ENCODE results near the gene COX11.

COX11 gene

DNA sequence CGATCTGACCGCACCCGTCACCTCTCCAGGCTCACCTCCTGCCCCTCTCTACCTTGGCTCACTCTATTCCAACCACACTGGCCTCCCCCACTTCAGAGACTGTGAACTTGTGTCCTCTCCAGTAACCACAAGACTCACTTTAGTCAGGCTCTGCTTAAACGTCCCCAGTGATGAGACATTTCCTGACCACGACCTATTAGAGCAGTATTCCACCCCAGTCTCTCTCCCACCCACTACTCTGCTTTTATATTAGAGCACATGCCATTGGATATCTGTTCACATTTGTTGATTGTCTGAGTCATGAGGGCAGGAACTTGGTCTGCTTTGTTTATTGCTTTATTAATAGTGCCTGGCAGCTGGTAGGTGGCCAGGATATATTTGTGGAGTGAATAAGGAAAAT is 20.1 kb downstream of the COX11 start:
- no peak overlapping the region for H3K18ac ChIP-seq (ENCODE audit: low read length)
- no peak overlapping the region for H2BK120ac ChIP-seq (ENCODE audit: insufficient read depth, low read length, poor library complexity)
- no peaks in the 10 kb centered on the region for H3K9me3 ChIP-seq (ENCODE audit: insufficient read depth, low read depth, low read length)
- no peak overlapping the region for H2AFZ ChIP-seq (ENCODE audit: insufficient read depth, low read length, poor library complexity)
- no peak overlapping the region for H4K12ac ChIP-seq (ENCODE audit: low read depth, low read length)
- no peak overlapping the region for H3K27ac ChIP-seq (ENCODE audit: low read depth, low read length)
- H3K36me3 ChIP-seq (ENCODE audit: control insufficient read depth in 1 of 2, insufficient read depth in 2 of 2, low read length in 2 of 2), result peaks cover 5 to 8% of the 10 kb centered on the region in 2 experiments
- no peak overlapping the region for H2BK5ac ChIP-seq (ENCODE audit: low read depth, low read length, poor library complexity)
- H3K79me2 ChIP-seq (ENCODE audit: control insufficient read depth, insufficient read depth, low read length, poor library complexity), result no peaks in the 10 kb centered on the region
- H3K4me1 ChIP-seq (ENCODE audit: control insufficient read depth in 1 of 2, insufficient read depth in 2 of 2, low read length in 2 of 2), result peaks cover 0 to 3% of the 10 kb centered on the region in 2 experiments
- H3K23ac ChIP-seq (ENCODE audit: low read length), result no peak overlapping the region
- DNase-seq, result no peak
- no peak overlapping the region for H4K8ac ChIP-seq (ENCODE audit: low read depth, low read length)
- no peak overlapping the region for H4K91ac ChIP-seq (ENCODE audit: low read depth, low read length)
- no peak overlapping the region for H3K4me2 ChIP-seq (ENCODE audit: low read length)
- H2AK5ac ChIP-seq (ENCODE audit: low read length), result no peak overlapping the region
- H3K79me1 ChIP-seq (ENCODE audit: low read length), result no peaks in the 10 kb centered on the region
- H3K27me3 ChIP-seq (ENCODE audit: insufficient read depth, low read length), result no peaks in the 10 kb centered on the region
- no CpG with 5 or more reads among the region's 5 CpGs for WGBS (ENCODE audit: extremely low coverage, insufficient coverage, insufficient read length)
- no peak overlapping the region for H3K4me3 ChIP-seq (ENCODE audit: low read depth, low read length)
- H3K4ac ChIP-seq (ENCODE audit: low read depth, low read length), result no peak overlapping the region
- H2BK12ac ChIP-seq (ENCODE audit: low read length), result no peak overlapping the region
- H3K14ac ChIP-seq (ENCODE audit: low read length), result no peak overlapping the region
- no peak overlapping the region for H3K9ac ChIP-seq (ENCODE audit: low read length)

DNA sequence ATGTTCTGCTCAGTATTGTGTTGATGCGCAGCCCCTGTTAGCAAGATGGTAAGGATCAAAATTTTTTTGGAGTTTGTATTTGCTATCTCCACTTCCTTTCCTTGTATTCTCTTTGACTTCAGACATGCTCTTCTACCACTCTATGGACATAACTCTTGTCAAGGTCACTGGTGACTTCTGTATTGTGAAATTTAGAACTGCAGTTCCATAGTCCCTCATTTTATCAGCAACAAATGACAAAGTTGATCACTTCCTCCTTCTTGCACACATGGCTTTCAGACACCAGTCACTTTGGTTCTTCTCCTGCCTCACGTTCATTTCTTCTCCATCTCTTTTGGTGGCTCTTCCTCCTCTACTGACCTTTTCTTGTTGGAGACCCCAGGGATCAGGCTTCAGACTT is 21.1 kb downstream of the COX11 start:
- peaks cover 0 to 3% of the 10 kb centered on the region in 2 experiments for H3K4me1 ChIP-seq (ENCODE audit: control insufficient read depth in 1 of 2, insufficient read depth in 2 of 2, low read length in 2 of 2)
- no peak overlapping the region for H4K8ac ChIP-seq (ENCODE audit: low read depth, low read length)
- H3K27me3 ChIP-seq (ENCODE audit: insufficient read depth, low read length), result no peaks in the 10 kb centered on the region
- no CpG with 5 or more reads among the region's 2 CpGs for WGBS (ENCODE audit: extremely low coverage, insufficient coverage, insufficient read length)
- H3K27ac ChIP-seq (ENCODE audit: low read depth, low read length), result no peak overlapping the region
- no peak overlapping the region for H2AFZ ChIP-seq (ENCODE audit: insufficient read depth, low read length, poor library complexity)
- no peak overlapping the region for H3K14ac ChIP-seq (ENCODE audit: low read length)
- no peak overlapping the region for H3K4me3 ChIP-seq (ENCODE audit: low read depth, low read length)
- H3K9me3 ChIP-seq (ENCODE audit: insufficient read depth, low read depth, low read length), result no peaks in the 10 kb centered on the region
- H4K12ac ChIP-seq (ENCODE audit: low read depth, low read length), result no peak overlapping the region
- no peak overlapping the region for H2BK120ac ChIP-seq (ENCODE audit: insufficient read depth, low read length, poor library complexity)
- no peak overlapping the region for H2BK5ac ChIP-seq (ENCODE audit: low read depth, low read length, poor library complexity)
- H2AK5ac ChIP-seq (ENCODE audit: low read length), result no peak overlapping the region
- no peak overlapping the region for H3K18ac ChIP-seq (ENCODE audit: low read length)
- peaks cover 0 to 3% of the 10 kb centered on the region in 2 experiments for H3K36me3 ChIP-seq (ENCODE audit: control insufficient read depth in 1 of 2, insufficient read depth in 2 of 2, low read length in 2 of 2)
- no peak overlapping the region for H4K91ac ChIP-seq (ENCODE audit: low read depth, low read length)
- no peak overlapping the region for H3K4me2 ChIP-seq (ENCODE audit: low read length)
- no peak overlapping the region for H3K9ac ChIP-seq (ENCODE audit: low read length)
- no peaks in the 10 kb centered on the region for H3K79me1 ChIP-seq (ENCODE audit: low read length)
- H3K79me2 ChIP-seq (ENCODE audit: control insufficient read depth, insufficient read depth, low read length, poor library complexity), result no peaks in the 10 kb centered on the region
- H3K23ac ChIP-seq (ENCODE audit: low read length), result no peak overlapping the region
- H2BK12ac ChIP-seq (ENCODE audit: low read length), result no peak overlapping the region
- no peak for DNase-seq
- H3K4ac ChIP-seq (ENCODE audit: low read depth, low read length), result no peak overlapping the region

DNA sequence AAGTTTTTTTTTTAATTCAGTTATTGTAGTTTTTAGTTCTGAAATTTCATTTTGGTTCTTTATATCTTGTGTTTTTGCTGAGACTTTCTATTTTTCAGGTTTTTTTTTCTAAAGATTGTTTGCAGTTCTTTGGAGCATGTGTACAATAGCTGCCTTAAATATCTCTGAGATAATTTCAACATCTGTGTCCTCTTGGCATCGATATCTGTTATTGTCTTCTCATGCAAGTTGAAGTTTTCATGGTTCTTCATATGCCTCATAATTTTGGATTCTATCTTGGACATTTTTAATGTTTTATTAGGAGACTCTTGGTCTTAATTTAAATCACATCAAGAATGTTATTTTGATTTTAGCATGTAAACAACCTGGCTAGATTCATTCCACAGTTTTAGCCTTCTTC is 22.8 kb downstream of the COX11 start:
- no CpG with 5 or more reads among the region's 1 CpG for WGBS (ENCODE audit: extremely low coverage, insufficient coverage, insufficient read length)
- H3K23ac ChIP-seq (ENCODE audit: low read length), result no peak overlapping the region
- H2AK5ac ChIP-seq (ENCODE audit: low read length), result no peak overlapping the region
- no peak overlapping the region for H2BK120ac ChIP-seq (ENCODE audit: insufficient read depth, low read length, poor library complexity)
- no peak overlapping the region for H3K14ac ChIP-seq (ENCODE audit: low read length)
- no peak overlapping the region for H3K18ac ChIP-seq (ENCODE audit: low read length)
- no peak for DNase-seq
- no peak overlapping the region for H4K91ac ChIP-seq (ENCODE audit: low read depth, low read length)
- no peak overlapping the region for H4K12ac ChIP-seq (ENCODE audit: low read depth, low read length)
- H3K9ac ChIP-seq (ENCODE audit: low read length), result no peak overlapping the region
- H2BK5ac ChIP-seq (ENCODE audit: low read depth, low read length, poor library complexity), result no peak overlapping the region
- H3K27ac ChIP-seq (ENCODE audit: low read depth, low read length), result no peak overlapping the region
- H3K36me3 ChIP-seq (ENCODE audit: control insufficient read depth in 1 of 2, insufficient read depth in 2 of 2, low read length in 2 of 2), result no peaks in the 10 kb centered on the region
- H2AFZ ChIP-seq (ENCODE audit: insufficient read depth, low read length, poor library complexity), result no peak overlapping the region
- H2BK12ac ChIP-seq (ENCODE audit: low read length), result no peak overlapping the region
- no peak overlapping the region for H3K4ac ChIP-seq (ENCODE audit: low read depth, low read length)
- no peak overlapping the region for H3K4me2 ChIP-seq (ENCODE audit: low read length)
- H3K9me3 ChIP-seq (ENCODE audit: insufficient read depth, low read depth, low read length), result no peaks in the 10 kb centered on the region
- H3K4me1 ChIP-seq (ENCODE audit: control insufficient read depth in 1 of 2, insufficient read depth in 2 of 2, low read length in 2 of 2), result peaks cover 0 to 3% of the 10 kb centered on the region in 2 experiments
- no peak overlapping the region for H4K8ac ChIP-seq (ENCODE audit: low read depth, low read length)
- H3K79me1 ChIP-seq (ENCODE audit: low read length), result no peaks in the 10 kb centered on the region
- no peaks in the 10 kb centered on the region for H3K79me2 ChIP-seq (ENCODE audit: control insufficient read depth, insufficient read depth, low read length, poor library complexity)
- H3K27me3 ChIP-seq (ENCODE audit: insufficient read depth, low read length), result no peaks in the 10 kb centered on the region
- no peak overlapping the region for H3K4me3 ChIP-seq (ENCODE audit: low read depth, low read length)

DNA sequence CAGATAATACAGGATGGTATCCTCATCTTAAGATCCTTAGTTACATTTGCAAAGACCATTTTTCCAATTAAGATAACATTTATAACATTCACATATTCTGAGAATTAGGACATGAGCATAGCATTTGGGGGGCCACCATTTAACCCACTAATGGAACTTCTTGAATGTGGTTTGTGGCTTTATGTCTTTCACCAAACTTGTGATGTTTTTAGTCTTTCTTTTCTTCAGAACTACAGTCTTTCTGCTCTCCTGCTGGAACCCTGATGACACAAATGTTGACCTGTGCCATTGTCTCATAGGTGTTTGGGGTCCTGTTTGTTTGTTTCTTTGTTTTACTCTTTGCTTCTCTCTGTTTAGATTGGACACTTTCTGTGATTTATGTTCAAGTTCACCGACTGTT is 23.2 kb downstream of the COX11 start:
- no peak overlapping the region for H2BK5ac ChIP-seq (ENCODE audit: low read depth, low read length, poor library complexity)
- H3K79me1 ChIP-seq (ENCODE audit: low read length), result no peaks in the 10 kb centered on the region
- DNase-seq, result no peak
- H3K14ac ChIP-seq (ENCODE audit: low read length), result no peak overlapping the region
- H2BK12ac ChIP-seq (ENCODE audit: low read length), result no peak overlapping the region
- H2BK120ac ChIP-seq (ENCODE audit: insufficient read depth, low read length, poor library complexity), result no peak overlapping the region
- H3K4me3 ChIP-seq (ENCODE audit: low read depth, low read length), result no peak overlapping the region
- no peaks in the 10 kb centered on the region for H3K9me3 ChIP-seq (ENCODE audit: insufficient read depth, low read depth, low read length)
- H3K4ac ChIP-seq (ENCODE audit: low read depth, low read length), result no peak overlapping the region
- no peak overlapping the region for H4K8ac ChIP-seq (ENCODE audit: low read depth, low read length)
- no peaks in the 10 kb centered on the region for H3K27me3 ChIP-seq (ENCODE audit: insufficient read depth, low read length)
- peaks cover 0 to 3% of the 10 kb centered on the region in 2 experiments for H3K4me1 ChIP-seq (ENCODE audit: control insufficient read depth in 1 of 2, insufficient read depth in 2 of 2, low read length in 2 of 2)
- WGBS (ENCODE audit: extremely low coverage, insufficient coverage, insufficient read length), result no CpG with 5 or more reads among the region's 1 CpG
- H3K9ac ChIP-seq (ENCODE audit: low read length), result no peak overlapping the region
- H2AFZ ChIP-seq (ENCODE audit: insufficient read depth, low read length, poor library complexity), result no peak overlapping the region
- no peak overlapping the region for H4K91ac ChIP-seq (ENCODE audit: low read depth, low read length)
- no peak overlapping the region for H3K4me2 ChIP-seq (ENCODE audit: low read length)
- H4K12ac ChIP-seq (ENCODE audit: low read depth, low read length), result no peak overlapping the region
- no peak overlapping the region for H2AK5ac ChIP-seq (ENCODE audit: low read length)
- H3K18ac ChIP-seq (ENCODE audit: low read length), result no peak overlapping the region
- no peaks in the 10 kb centered on the region for H3K79me2 ChIP-seq (ENCODE audit: control insufficient read depth, insufficient read depth, low read length, poor library complexity)
- no peak overlapping the region for H3K27ac ChIP-seq (ENCODE audit: low read depth, low read length)
- H3K23ac ChIP-seq (ENCODE audit: low read length), result no peak overlapping the region
- H3K36me3 ChIP-seq (ENCODE audit: control insufficient read depth in 1 of 2, insufficient read depth in 2 of 2, low read length in 2 of 2), result no peaks in the 10 kb centered on the region
